Nephron (organoid): ENCODE results near the gene KCNH8.

Experiments used
- H3K27ac Mint-ChIP-seq, 3 experiments: 2 replicates each; pipeline ENCODE4 v1.8.0; 2020; ENCODE audit warnings: mixed read lengths in 3 of 3, mild to moderate bottlenecking in 2 of 3, moderate library complexity in 1 of 3
- H3K27me3 Mint-ChIP-seq: 2 replicates; pipeline ENCODE4 v1.8.0; 2021; ENCODE audit warnings: low read depth, mild to moderate bottlenecking, moderate library complexity, mixed read lengths
- H3K36me3 Mint-ChIP-seq: 2 replicates; pipeline ENCODE4 v1.8.0; 2020; ENCODE audit warnings: low read depth, mixed read lengths
- H3K4me1 Mint-ChIP-seq: 2 replicates; pipeline ENCODE4 v1.8.0; 2020; ENCODE audit warnings: mixed read lengths
- H3K4me3 Mint-ChIP-seq, 3 experiments: 2 replicates each; pipeline ENCODE4 v1.8.0; 2020; ENCODE audit warnings: mild to moderate bottlenecking in 3 of 3, mixed read lengths in 3 of 3, moderate library complexity in 2 of 3
- H3K9me3 Mint-ChIP-seq: 2 replicates; pipeline ENCODE4 v1.8.0; 2020; ENCODE audit warnings: mixed read lengths
- CTCF ChIP-seq, 3 experiments: fragments of 200-600 bp; sonication (generic); IDR thresholded peaks; one replicate each; pipeline ENCODE4 v1.5.0; 2021; ENCODE audit warnings: antibody characterized with exemption in 3 of 3; ENCODE audit not compliant: unreplicated experiment in 3 of 3

KCNH8 gene

DNA sequence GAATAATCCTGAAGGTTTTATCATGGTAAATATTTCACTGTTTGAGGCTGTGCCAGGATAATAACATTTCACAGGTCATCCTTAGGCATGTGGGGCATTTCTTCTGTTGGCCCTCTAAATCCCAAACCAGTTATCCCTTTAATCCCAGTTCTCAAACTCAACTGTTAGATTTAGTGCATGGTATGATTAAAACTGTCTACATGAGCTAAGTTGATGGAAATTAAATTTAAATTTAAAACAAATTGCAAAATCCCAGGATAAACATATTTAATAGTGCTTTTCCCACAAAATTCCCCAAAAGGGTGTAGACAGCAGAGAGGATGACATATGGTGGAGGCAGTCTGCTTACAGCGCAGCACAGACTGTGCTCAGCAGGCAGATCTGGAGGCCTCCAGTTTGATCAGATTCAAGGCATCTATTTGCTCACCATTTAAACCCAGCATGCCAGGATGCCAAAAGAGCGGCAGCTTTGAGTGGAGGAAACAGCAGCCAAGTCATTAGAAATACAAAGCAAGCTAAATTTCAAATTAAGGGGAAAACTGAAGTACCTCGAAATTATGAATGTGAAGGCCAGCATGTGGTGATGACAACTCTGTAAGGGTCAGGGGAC lies 325.8 kb downstream of the KCNH8 start:
- Mint-ChIP-seq H3K4me1 (no peaks in the 10 kb centered on the region), H3K4me3 (no peak overlapping the region), H3K9me3 (peaks cover 2% of the 10 kb centered on the region), H3K27ac (no peak overlapping the region), H3K36me3 (no peaks in the 10 kb centered on the region), H3K27me3 (no peaks in the 10 kb centered on the region)
- no peak for TF ChIP-seq CTCF (IDR thresholded peaks at IDR 0.05; ENCODE audit: unreplicated experiment in 3 of 3)

- no peak for TF ChIP-seq CTCF (IDR thresholded peaks at IDR 0.05; ENCODE audit: unreplicated experiment in 3 of 3)
Measured at GRCh38 chr3:19476281-19476680, 328.0 kb downstream of the KCNH8 start.

GRCh38 chr3:19485267-19485666 lies 337.0 kb downstream of the KCNH8 start:
- Mint-ChIP-seq H3K4me3 (no peak overlapping the region), H3K27ac (no peak overlapping the region), H3K27me3 (peaks cover 9% of the 10 kb centered on the region), H3K36me3 (no peaks in the 10 kb centered on the region), H3K9me3 (no peaks in the 10 kb centered on the region), H3K4me1 (peaks cover 11% of the 10 kb centered on the region)
- TF ChIP-seq CTCF (IDR thresholded peaks at IDR 0.05; ENCODE audit: unreplicated experiment in 3 of 3), result no peak

More at GRCh38 chr3:19476281-19476680, 328.0 kb downstream of the KCNH8 start:
- no peaks in the 10 kb centered on the region for H3K4me1 Mint-ChIP-seq
- H3K36me3 Mint-ChIP-seq, result no peaks in the 10 kb centered on the region
- H3K9me3 Mint-ChIP-seq, result peaks cover 2% of the 10 kb centered on the region
- H3K4me3 Mint-ChIP-seq, result no peak overlapping the region
- H3K27ac Mint-ChIP-seq, result no peak overlapping the region
- H3K27me3 Mint-ChIP-seq, result no peaks in the 10 kb centered on the region

- no peaks in the 10 kb centered on the region for H3K36me3 Mint-ChIP-seq
Measured at GRCh38 chr3:19487386-19487785, 339.1 kb downstream of the KCNH8 start.

DNA sequence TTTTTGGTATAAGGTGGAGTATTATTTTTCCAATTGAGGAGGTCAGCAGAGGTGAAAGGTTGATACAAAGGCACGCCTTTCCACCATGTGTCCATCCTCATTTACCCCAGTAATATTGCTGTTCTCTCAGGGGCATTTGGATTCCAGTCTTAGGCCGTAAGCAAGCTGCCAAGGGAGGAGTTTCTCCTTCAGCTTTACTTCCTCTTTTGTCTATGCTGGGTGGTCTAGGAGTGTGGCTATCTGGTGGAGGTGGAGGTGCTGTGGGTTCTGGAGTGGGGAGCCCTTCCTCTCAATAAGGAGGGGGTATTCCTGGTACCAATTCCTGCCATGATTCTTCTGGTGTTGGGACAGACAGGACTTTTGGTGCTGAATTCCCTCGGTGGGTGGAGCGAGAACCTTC lies 340.6 kb downstream of the KCNH8 start:
- peaks cover 9% of the 10 kb centered on the region for H3K27me3 Mint-ChIP-seq
- H3K27ac Mint-ChIP-seq, result no peak overlapping the region
- no peak for TF ChIP-seq CTCF (IDR thresholded peaks at IDR 0.05; ENCODE audit: unreplicated experiment in 3 of 3)
- H3K36me3 Mint-ChIP-seq, result no peaks in the 10 kb centered on the region
- peaks cover 4% of the 10 kb centered on the region for H3K4me1 Mint-ChIP-seq
- H3K4me3 Mint-ChIP-seq, result no peak overlapping the region
- H3K9me3 Mint-ChIP-seq, result no peaks in the 10 kb centered on the region

More at GRCh38 chr3:19487386-19487785, 339.1 kb downstream of the KCNH8 start:
- Mint-ChIP-seq H3K4me1 (peaks cover 5% of the 10 kb centered on the region), H3K27ac (no peak overlapping the region), H3K4me3 (no peak overlapping the region), H3K27me3 (peaks cover 9% of the 10 kb centered on the region), H3K9me3 (no peaks in the 10 kb centered on the region)
- no peak for TF ChIP-seq CTCF (IDR thresholded peaks at IDR 0.05; ENCODE audit: unreplicated experiment in 3 of 3)

DNA sequence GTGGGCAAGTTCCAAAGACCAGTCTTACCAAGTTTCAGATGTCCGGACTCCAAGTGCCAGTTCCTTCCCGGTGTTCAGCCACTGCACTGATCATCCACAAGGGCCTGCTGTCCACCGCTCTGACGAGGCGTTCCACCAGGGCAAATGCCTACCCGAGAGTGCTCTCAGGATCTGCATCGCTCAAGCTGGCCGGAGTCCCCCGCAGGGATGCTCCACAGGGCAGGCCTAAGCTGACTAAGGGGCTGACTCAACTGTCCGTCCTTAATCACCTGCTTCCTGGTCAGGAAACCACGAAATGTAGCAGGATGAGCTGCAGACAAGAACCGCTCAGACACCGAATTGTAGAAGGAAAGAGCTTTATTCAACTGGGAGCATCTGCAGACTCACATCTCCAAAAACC lies 341.6 kb downstream of the KCNH8 start:
- Mint-ChIP-seq H3K27me3 (peaks cover 9% of the 10 kb centered on the region), H3K9me3 (no peaks in the 10 kb centered on the region), H3K4me1 (no peaks in the 10 kb centered on the region), H3K4me3 (no peak overlapping the region), H3K27ac (no peak overlapping the region), H3K36me3 (no peaks in the 10 kb centered on the region)
- no peak for TF ChIP-seq CTCF (IDR thresholded peaks at IDR 0.05; ENCODE audit: unreplicated experiment in 3 of 3)
